Measurements from ENCODE around the gene FARP2. TPM values are rescaled to one million over a fixed set of nuclear protein-coding genes. Genes with fewer than 3 reads are reported as not detected.
A peak's percentile ranks its signal among the peaks of the same experiment; 100 is the strongest.
"Not testable (repeated sequence)": the region's sequence is repeated elsewhere in the genome, so short reads cannot be mapped to it uniquely, and the experiment has no call there.

Gene FARP2
- total RNA-seq, 2 donors from 2014 or later: 30.1 to 44.2 TPM

- TF ChIP-seq POLR2A (IDR thresholded peaks at IDR 0.05): no peak
- TF ChIP-seq, protein P1, sequence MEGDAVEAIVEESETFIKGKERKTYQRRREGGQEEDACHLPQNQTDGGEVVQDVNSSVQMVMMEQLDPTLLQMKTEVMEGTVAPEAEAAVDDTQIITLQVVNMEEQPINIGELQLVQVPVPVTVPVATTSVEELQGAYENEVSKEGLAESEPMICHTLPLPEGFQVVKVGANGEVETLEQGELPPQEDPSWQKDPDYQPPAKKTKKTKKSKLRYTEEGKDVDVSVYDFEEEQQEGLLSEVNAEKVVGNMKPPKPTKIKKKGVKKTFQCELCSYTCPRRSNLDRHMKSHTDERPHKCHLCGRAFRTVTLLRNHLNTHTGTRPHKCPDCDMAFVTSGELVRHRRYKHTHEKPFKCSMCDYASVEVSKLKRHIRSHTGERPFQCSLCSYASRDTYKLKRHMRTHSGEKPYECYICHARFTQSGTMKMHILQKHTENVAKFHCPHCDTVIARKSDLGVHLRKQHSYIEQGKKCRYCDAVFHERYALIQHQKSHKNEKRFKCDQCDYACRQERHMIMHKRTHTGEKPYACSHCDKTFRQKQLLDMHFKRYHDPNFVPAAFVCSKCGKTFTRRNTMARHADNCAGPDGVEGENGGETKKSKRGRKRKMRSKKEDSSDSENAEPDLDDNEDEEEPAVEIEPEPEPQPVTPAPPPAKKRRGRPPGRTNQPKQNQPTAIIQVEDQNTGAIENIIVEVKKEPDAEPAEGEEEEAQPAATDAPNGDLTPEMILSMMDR (IDR thresholded peaks at IDR 0.05): no peak
- Histone ChIP-seq H3K4me3 (peak overlapping the region; percentile 63 to 93), H3K9me3 (no peaks in the 10 kb centered on the region), H3K4me1 (peaks cover 64% of the 10 kb centered on the region), H3K36me3 (replicated peaks in 1 of 2; ENCODE audit: insufficient read depth in 1 of 2, low read depth in 2 of 2) (no peaks in the 10 kb centered on the region), H3K27ac (peak overlapping the region; percentile 98 to 99 (median 99)), H3K27me3 (no peaks in the 10 kb centered on the region)
- DNase-seq (no peak), ATAC-seq (no peak)
- 15 to 18% methylated on average over 4 of the region's 4 CpGs for WGBS, 2 donors
- intact Hi-C loops (cut with DNase I): no loop called here
Observed at GRCh38 chr2:241317391-241317790, 38.7 kb upstream of the FARP2 start.

DNA sequence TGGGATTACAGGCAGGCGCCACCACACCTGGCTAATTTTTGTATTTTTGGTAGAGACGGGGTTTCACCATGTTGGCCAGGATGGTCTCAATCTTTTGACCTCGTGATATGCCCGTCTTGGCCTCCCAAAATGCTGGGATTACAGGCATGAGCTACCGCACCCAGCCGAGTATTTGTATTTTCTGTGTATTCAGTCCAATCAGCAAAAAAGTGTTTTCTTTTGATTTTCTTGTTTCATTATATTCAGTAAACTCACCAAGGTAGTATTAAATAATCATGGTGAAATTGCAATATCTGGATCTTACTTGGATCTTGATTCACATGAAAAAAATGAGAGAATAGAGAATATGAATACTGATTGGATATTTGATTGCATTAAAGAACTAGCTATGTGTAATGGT lies 37.3 kb upstream of the FARP2 start:
- intact Hi-C loops (cut with DNase I); H3K36me3 ChIP-seq (replicated peaks in 1 of 2; ENCODE audit: insufficient read depth in 1 of 2, low read depth in 2 of 2); ATAC-seq; H3K9me3 ChIP-seq; DNase-seq; H3K4me3 ChIP-seq; H3K27me3 ChIP-seq: not testable (repeated sequence)
- WGBS, 2 donors: 23 to 37% methylated on average over 6 of the region's 6 CpGs
- Histone ChIP-seq H3K27ac (peak overlapping the region in 2 of 4 donors; percentile 99), H3K4me1 (peaks cover 63% of the 10 kb centered on the region)

GRCh38 chr2:241320394-241320793 lies 35.7 kb upstream of the FARP2 start:
- H3K36me3 ChIP-seq (replicated peaks in 1 of 2; ENCODE audit: insufficient read depth in 1 of 2, low read depth in 2 of 2): no peaks in the 10 kb centered on the region
- ATAC-seq (no peak), DNase-seq (no peak)
- TF ChIP-seq, protein P1 (IDR thresholded peaks at IDR 0.05): no peak
- no peak for TF ChIP-seq POLR2A (IDR thresholded peaks at IDR 0.05)
- no peaks in the 10 kb centered on the region for H3K9me3 ChIP-seq
- H3K27me3 ChIP-seq: no peaks in the 10 kb centered on the region
- H3K4me3 ChIP-seq: no peak overlapping the region
- H3K4me1 ChIP-seq: peaks cover 71% of the 10 kb centered on the region
- 30 to 43% methylated on average over 8 of the region's 8 CpGs for WGBS, 2 donors
- intact Hi-C loops (cut with DNase I): no loop called here
- H3K27ac ChIP-seq: peak overlapping the region; percentile 35 to 99 (median 54)

DNA sequence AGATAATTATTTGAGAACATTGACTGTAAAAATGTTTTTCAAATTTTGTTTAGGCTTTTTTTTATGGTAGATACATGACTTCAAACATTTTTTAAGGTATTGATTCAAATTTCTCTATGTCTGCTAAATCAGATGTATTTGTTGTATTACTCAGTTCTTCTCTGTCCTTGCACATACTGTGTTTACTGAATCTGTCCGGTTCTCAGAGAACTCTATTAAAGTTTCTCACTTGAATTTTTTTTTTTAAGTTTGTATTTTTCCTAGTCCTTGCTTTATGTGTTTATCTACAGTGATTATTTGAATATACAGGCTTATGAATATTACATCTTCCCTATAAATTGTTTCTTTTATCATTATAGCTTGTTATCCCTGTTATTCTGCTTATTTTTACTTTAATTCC lies 35.1 kb upstream of the FARP2 start:
- peak; percentile 51 for ATAC-seq
- H3K4me3 ChIP-seq: no peak overlapping the region

GRCh38 chr2:241321886-241322285 lies 34.2 kb upstream of the FARP2 start:
- peaks cover 71% of the 10 kb centered on the region for H3K4me1 ChIP-seq
- DNase-seq (no peak), ATAC-seq (no peak)
- intact Hi-C loops (cut with DNase I): no loop called here
- peaks cover 0 to 2% of the 10 kb centered on the region in 2 donors for H3K36me3 ChIP-seq (replicated peaks in 1 of 2; ENCODE audit: insufficient read depth in 1 of 2, low read depth in 2 of 2)
- TF ChIP-seq POLR2A (IDR thresholded peaks at IDR 0.05): no peak
- TF ChIP-seq, protein P1 (IDR thresholded peaks at IDR 0.05): no peak
- no peaks in the 10 kb centered on the region for H3K9me3 ChIP-seq
- H3K27ac ChIP-seq: peak overlapping the region in 3 of 4 donors; percentile 8 to 99 (median 53)
- WGBS, 2 donors: 0 to 10% methylated on average over 1 of the region's 1 CpG
- no peaks in the 10 kb centered on the region for H3K27me3 ChIP-seq
- no peak overlapping the region for H3K4me3 ChIP-seq

More for the DNA sequence above, 35.1 kb upstream of the FARP2 start:
- DNase-seq: no peak
- Histone ChIP-seq H3K27ac (peak overlapping the region in 3 of 4 donors; percentile 53 to 99 (median 54)), H3K4me1 (peaks cover 71% of the 10 kb centered on the region), H3K9me3 (no peaks in the 10 kb centered on the region), H3K36me3 (replicated peaks in 1 of 2; ENCODE audit: insufficient read depth in 1 of 2, low read depth in 2 of 2) (no peaks in the 10 kb centered on the region), H3K27me3 (no peaks in the 10 kb centered on the region)
- WGBS, 2 donors: 15 to 24% methylated on average over 1 of the region's 1 CpG
- TF ChIP-seq, protein P1 (IDR thresholded peaks at IDR 0.05): no peak
- TF ChIP-seq POLR2A (IDR thresholded peaks at IDR 0.05): no peak
- intact Hi-C loops (cut with DNase I): no loop called here

Measured in body of pancreas (tissue), 4 donors.